Erythroblast (primary cell): ENCODE measurements around the gene ETV7.

Source experiments
- GATA1 ChIP-seq: IDR thresholded peaks from 2 replicates; pipeline ENCODE4 v1.6.1; 2011; ENCODE audit warnings: low read depth, mild to moderate bottlenecking, control low read depth, low read length, moderate library complexity
- POLR2A ChIP-seq: IDR thresholded peaks from 2 replicates; pipeline ENCODE4 v1.6.1; 2011; ENCODE audit warnings: mild to moderate bottlenecking, low read length

- no peak for TF ChIP-seq POLR2A
- TF ChIP-seq GATA1 = no peak
Observed at GRCh38 chr6:36324715-36325114, 62.8 kb downstream of the ETV7 start.
